Erythroblast (primary cell): ENCODE measurements around the gene LOXL1.

Source experiments
- GATA1 ChIP-seq: IDR thresholded peaks from 2 replicates; pipeline ENCODE4 v1.6.1; 2011; ENCODE audit warnings: low read depth, mild to moderate bottlenecking, control low read depth, low read length, moderate library complexity
- POLR2A ChIP-seq: IDR thresholded peaks from 2 replicates; pipeline ENCODE4 v1.6.1; 2011; ENCODE audit warnings: mild to moderate bottlenecking, low read length

GRCh38 chr15:73924171-73924921, 1.9 kb upstream of the LOXL1 start:
- TF ChIP-seq POLR2A (no peak), GATA1 (no peak)
